Hepatocyte (in vitro differentiated cells): ENCODE data around the gene KLHL42. TPM values are rescaled to one million over a fixed set of nuclear protein-coding genes. Genes with fewer than 3 reads are reported as not detected.

Experiments used
- DNase-seq: peaks from one replicate; pipeline ENCODE4 v3.0.0-alpha.2; 2016; ENCODE audit warnings: low spot score
- H2AFZ ChIP-seq: fragments of 200-600 bp; sonication (generic); 2 replicates; pipeline ENCODE4 v1.6.0; 2016; ENCODE audit warnings: antibody characterized with exemption, mild to moderate bottlenecking
- H3K27ac ChIP-seq: fragments of 200-600 bp; sonication (generic); 2 replicates; pipeline ENCODE4 v1.5.1; 2016; ENCODE audit warnings: mild to moderate bottlenecking
- H3K27me3 ChIP-seq: fragments of 200-600 bp; sonication (generic); 2 replicates; pipeline ENCODE4 v1.6.1; 2016
- H3K36me3 ChIP-seq: fragments of 200-600 bp; sonication (generic); replicated peaks from 2 replicates; pipeline ENCODE4 v1.5.1; 2016; ENCODE audit warnings: low read depth; ENCODE audit not compliant: insufficient read depth
- H3K4me1 ChIP-seq: fragments of 200-600 bp; sonication (generic); 2 replicates; pipeline ENCODE4 v1.5.1; 2016; ENCODE audit warnings: mild to moderate bottlenecking, moderate library complexity; ENCODE audit not compliant: insufficient read depth
- H3K4me2 ChIP-seq: fragments of 200-600 bp; sonication (generic); 2 replicates; pipeline ENCODE4 v1.6.0; 2016
- H3K4me3 ChIP-seq: fragments of 200-600 bp; sonication (generic); 2 replicates; pipeline ENCODE4 v1.5.1; 2016; ENCODE audit warnings: mild to moderate bottlenecking
- H3K79me2 ChIP-seq: fragments of 200-600 bp; sonication (generic); 2 replicates; pipeline ENCODE4 v1.6.0; 2017; ENCODE audit warnings: mild to moderate bottlenecking
- H3K9me2 ChIP-seq: fragments of 200-600 bp; sonication (generic); replicated peaks from 2 replicates; pipeline ENCODE4 v1.6.0; 2017; ENCODE audit warnings: mild to moderate bottlenecking; ENCODE audit not compliant: insufficient read depth
- H3K9me3 ChIP-seq: fragments of 200-600 bp; sonication (generic); 2 replicates; pipeline ENCODE4 v1.5.1; 2016; ENCODE audit warnings: low read depth, mild to moderate bottlenecking
- H4K20me1 ChIP-seq: fragments of 200-600 bp; sonication (generic); 2 replicates; pipeline ENCODE4 v1.6.0; 2016; ENCODE audit warnings: mild to moderate bottlenecking; ENCODE audit not compliant: insufficient read depth, poor library complexity, severe bottlenecking
- CTCF ChIP-seq: fragments of 200-600 bp; sonication (generic); IDR thresholded peaks from 2 replicates; pipeline ENCODE4 v1.5.1; 2016; ENCODE audit warnings: antibody characterized with exemption, mild to moderate bottlenecking; ENCODE audit not compliant: poor library complexity
- EZH2 ChIP-seq: fragments of 200-600 bp; sonication (generic); IDR thresholded peaks from 2 replicates; pipeline ENCODE4 v1.6.1; 2016; ENCODE audit warnings: antibody characterized with exemption, mild to moderate bottlenecking, borderline replicate concordance
- EZH2phosphoT487 ChIP-seq: fragments of 200-600 bp; sonication (generic); IDR thresholded peaks from one replicate; pipeline ENCODE4 v1.6.1; 2018; ENCODE audit warnings: antibody characterized with exemption, mild to moderate bottlenecking, low read depth, moderate library complexity; ENCODE audit not compliant: unreplicated experiment, severe bottlenecking
- WGBS: methylation state at CpG from one replicate; pipeline ENCODE4 v1.1.6; 2016; ENCODE audit warnings: low lambda C conversion rate; ENCODE audit errors: missing lambda C conversion rate; 5-methylcytosine and 5-hydroxymethylcytosine counted together
- polyA plus RNA-seq: library from polyadenylated mRNA; unstranded; fragments of >200 nt; fragmentation: Nextera tagmentation; extraction: Ambion mirVana; gene quantifications from 2 replicates; pipeline ENCODE4 v1.2.1, GENCODE V29; 2016
- total RNA-seq: library from RNA; depleted of rRNA; stranded (reverse); fragments of >200 nt; gene quantifications from 2 replicates; pipeline ENCODE4 v1.2.3, GENCODE V29; 2014

The KLHL42 gene
- total and polyA plus RNA-seq, 2 experiments from 2014 or later = 13.5 to 14.4 TPM

DNA sequence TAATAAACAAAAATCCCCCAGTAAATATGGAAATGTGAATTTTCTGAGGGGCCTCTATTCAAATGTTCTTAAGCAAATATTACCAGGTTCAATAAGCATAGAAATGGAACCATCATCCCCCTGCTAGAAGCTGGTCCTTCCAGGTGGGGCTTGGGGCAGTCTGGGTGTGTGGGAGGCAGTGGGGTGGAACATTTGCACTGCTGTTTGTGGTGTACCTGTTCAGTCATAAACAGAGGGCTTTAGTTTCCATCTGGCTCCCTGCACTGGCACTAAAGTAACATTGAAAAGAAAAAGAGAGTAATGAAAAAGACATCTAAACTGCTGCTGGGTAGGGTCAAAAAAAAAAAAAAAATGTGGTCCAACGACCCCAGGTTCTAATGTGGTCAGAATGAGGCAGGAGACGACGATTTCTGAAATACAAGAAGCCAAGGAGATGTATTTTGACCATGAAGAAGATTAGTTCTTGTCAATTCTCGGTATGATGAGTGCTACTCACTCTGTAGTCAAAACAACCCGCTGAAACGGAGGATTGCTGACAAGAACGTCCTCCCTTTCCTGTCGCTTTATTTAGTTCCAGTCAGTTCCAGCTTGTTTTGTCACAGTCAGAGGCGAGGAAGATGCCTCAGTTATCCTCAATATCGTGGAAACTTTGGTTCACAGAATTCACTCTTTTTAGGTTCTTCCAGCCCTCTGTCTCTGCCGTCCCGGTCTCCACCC lies 44.3 kb downstream of the KLHL42 start:
- Histone ChIP-seq H2AFZ (no peak overlapping the region), H3K4me2 (no peak overlapping the region), H3K36me3 (no peaks in the 10 kb centered on the region), H3K27ac (no peak overlapping the region), H3K4me3 (no peak overlapping the region), H4K20me1 (no peaks in the 10 kb centered on the region), H3K9me2 (no peaks in the 10 kb centered on the region), H3K9me3 (no peaks in the 10 kb centered on the region), H3K79me2 (no peaks in the 10 kb centered on the region), H3K4me1 (no peaks in the 10 kb centered on the region), H3K27me3 (no peaks in the 10 kb centered on the region)
- 88% methylated on average over 12 of the region's 12 CpGs for WGBS
- no peak for DNase-seq
- TF ChIP-seq EZH2phosphoT487 = no peak
- TF ChIP-seq EZH2 = no peak
- TF ChIP-seq CTCF = no peak

DNA sequence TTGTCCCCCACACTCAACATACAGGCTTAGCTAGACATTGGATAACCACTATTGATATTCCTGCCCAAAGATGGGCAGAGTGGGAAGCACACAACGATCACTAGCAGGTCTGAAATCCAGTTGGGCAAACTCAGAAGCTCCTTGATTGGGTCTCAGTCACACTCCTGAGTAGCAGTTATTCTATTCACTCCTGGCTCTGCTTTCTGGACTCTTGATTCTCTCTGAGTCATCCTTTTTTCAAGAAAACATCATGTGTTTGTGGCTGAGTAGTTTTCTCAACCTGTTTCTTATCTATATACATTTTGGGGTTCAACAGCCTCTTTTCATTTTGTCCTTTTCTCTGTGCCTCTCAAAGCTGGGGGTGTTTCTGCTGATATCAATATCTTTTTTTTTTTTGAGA lies 46.0 kb downstream of the KLHL42 start:
- no peaks in the 10 kb centered on the region for H4K20me1 ChIP-seq
- H3K4me2 ChIP-seq = no peak overlapping the region
- no peaks in the 10 kb centered on the region for H3K9me3 ChIP-seq
- TF ChIP-seq EZH2 (no peak), CTCF (no peak), EZH2phosphoT487 (no peak)
- 78% methylated on average over 1 of the region's 1 CpG for whole genome bisulfite sequencing
- H3K4me1 ChIP-seq = no peaks in the 10 kb centered on the region
- no peak overlapping the region for H3K4me3 ChIP-seq
- H2AFZ ChIP-seq = no peak overlapping the region
- H3K9me2 ChIP-seq = no peaks in the 10 kb centered on the region
- DNase-seq = no peak
- no peak overlapping the region for H3K27ac ChIP-seq
- no peaks in the 10 kb centered on the region for H3K36me3 ChIP-seq
- no peaks in the 10 kb centered on the region for H3K79me2 ChIP-seq
- no peaks in the 10 kb centered on the region for H3K27me3 ChIP-seq

DNA sequence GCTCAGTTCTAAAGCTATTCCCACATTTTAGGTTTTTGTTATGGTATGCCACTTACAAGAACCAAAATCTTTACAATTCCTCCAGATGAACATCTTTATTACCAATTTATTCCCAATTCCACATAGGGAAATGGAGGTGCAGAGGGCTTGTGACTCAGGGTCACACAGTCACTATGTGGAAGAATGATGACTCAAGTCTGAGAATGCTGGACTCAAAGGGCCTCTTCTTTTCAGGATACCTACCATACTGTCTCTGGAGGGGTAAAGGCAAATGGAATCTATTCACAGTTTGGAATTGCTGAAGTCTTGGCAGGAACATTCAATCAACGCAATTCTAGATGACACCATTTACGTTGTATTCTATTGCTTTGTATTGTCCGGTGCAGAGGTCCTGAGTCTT lies 48.2 kb downstream of the KLHL42 start:
- Histone ChIP-seq H3K4me3 (no peak overlapping the region), H3K36me3 (no peaks in the 10 kb centered on the region), H3K27me3 (no peaks in the 10 kb centered on the region), H3K9me2 (no peaks in the 10 kb centered on the region), H3K27ac (no peak overlapping the region), H2AFZ (no peak overlapping the region), H4K20me1 (no peaks in the 10 kb centered on the region), H3K4me1 (no peaks in the 10 kb centered on the region), H3K4me2 (no peak overlapping the region), H3K79me2 (no peaks in the 10 kb centered on the region), H3K9me3 (no peaks in the 10 kb centered on the region)
- no peak for TF ChIP-seq EZH2
- TF ChIP-seq EZH2phosphoT487 = no peak
- TF ChIP-seq CTCF = no peak
- no peak for DNase-seq
- 98% methylated on average over 3 of the region's 3 CpGs for WGBS
